Spinal cord (tissue), 10 donors: ENCODE measurements around the gene PLSCR4. TPM values are rescaled to one million over a fixed set of nuclear protein-coding genes. Genes with fewer than 3 reads are reported as not detected.

Source experiments
- DNase-seq, 6 donors: peaks; one replicate each; pipeline versions ENCODE4 v3.0.0 to v3.0.0-alpha.2; 2013 to 2015; ENCODE audit warnings: low spot score in 6 of 6, low read depth in 4 of 6
- H3K27ac ChIP-seq: one replicate; pipeline ENCODE4 v1.5.1; 2013; ENCODE audit warnings: low read depth, low read length, control low read depth
- H3K27me3 ChIP-seq: one replicate; pipeline ENCODE4 v1.6.1; 2013; ENCODE audit warnings: low read length; ENCODE audit not compliant: control insufficient read depth, insufficient read depth
- H3K36me3 ChIP-seq: one replicate; pipeline ENCODE4 v1.6.1; 2013; ENCODE audit warnings: low read length; ENCODE audit not compliant: control insufficient read depth, insufficient read depth
- H3K4me1 ChIP-seq: one replicate; pipeline ENCODE4 v1.6.1; 2013; ENCODE audit warnings: low read length; ENCODE audit not compliant: control insufficient read depth, insufficient read depth
- H3K4me3 ChIP-seq: one replicate; pipeline ENCODE4 v1.5.1; 2013; ENCODE audit warnings: low read depth, low read length, control low read depth
- H3K9me3 ChIP-seq: one replicate; pipeline ENCODE4 v1.6.1; 2013; ENCODE audit warnings: low read length; ENCODE audit not compliant: control insufficient read depth, insufficient read depth
- WGBS: methylation state at CpG from one replicate; pipeline ENCODE4 v1.1.5; 2013; ENCODE audit warnings: missing lambda C conversion rate; ENCODE audit not compliant: insufficient coverage; 5-methylcytosine and 5-hydroxymethylcytosine counted together
- polyA plus RNA-seq, 2 donors: library from polyadenylated mRNA; unstranded; fragments of 120-200 nt; gene quantifications; one replicate each; pipeline ENCODE4 v1.2.1, GENCODE V29; 2013; ENCODE audit not compliant: insufficient read length in 2 of 2
- total RNA-seq, 2 donors: library from RNA; depleted of rRNA in 1 of 2; stranded (reverse); fragments of 120-200 nt in 1 of 2; fragments of >200 nt in 1 of 2; gene quantifications; one replicate each; pipeline versions ENCODE4 v1.2.3 to v1.2.4, GENCODE V29; 2013 to 2014
- donor health status: healthy.

Gene PLSCR4
- total and polyA plus RNA-seq, 4 donors = 23.3 to 61.3 (median 40.4) TPM

DNA sequence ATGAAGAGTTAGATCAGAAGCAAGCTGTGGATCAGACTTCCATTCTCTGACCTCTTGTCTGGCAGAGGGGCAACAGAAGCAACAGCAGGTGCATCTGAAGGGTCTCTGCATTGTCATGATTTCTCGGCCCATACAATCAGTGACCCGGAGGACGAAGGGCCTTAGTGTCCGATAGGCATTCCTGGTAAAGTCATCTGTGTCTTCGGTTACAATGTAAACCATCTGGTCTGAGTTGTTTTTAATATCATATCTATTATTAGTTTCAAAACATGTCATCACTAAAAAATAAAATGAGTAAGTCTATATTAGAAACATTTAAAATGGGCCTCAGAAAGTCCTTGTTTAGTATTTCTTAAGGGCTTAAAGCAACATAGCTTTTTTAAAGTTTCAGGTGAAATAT is 51.1 kb downstream of the PLSCR4 start:
- DNase-seq = no peak
- H3K4me3 ChIP-seq = no peak overlapping the region
- H3K9me3 ChIP-seq = no peaks in the 10 kb centered on the region
- H3K36me3 ChIP-seq = no peaks in the 10 kb centered on the region
- no peaks in the 10 kb centered on the region for H3K27me3 ChIP-seq
- WGBS = 100% methylated on average over 3 of the region's 5 CpGs
- no peak overlapping the region for H3K27ac ChIP-seq
- H3K4me1 ChIP-seq = no peaks in the 10 kb centered on the region

DNA sequence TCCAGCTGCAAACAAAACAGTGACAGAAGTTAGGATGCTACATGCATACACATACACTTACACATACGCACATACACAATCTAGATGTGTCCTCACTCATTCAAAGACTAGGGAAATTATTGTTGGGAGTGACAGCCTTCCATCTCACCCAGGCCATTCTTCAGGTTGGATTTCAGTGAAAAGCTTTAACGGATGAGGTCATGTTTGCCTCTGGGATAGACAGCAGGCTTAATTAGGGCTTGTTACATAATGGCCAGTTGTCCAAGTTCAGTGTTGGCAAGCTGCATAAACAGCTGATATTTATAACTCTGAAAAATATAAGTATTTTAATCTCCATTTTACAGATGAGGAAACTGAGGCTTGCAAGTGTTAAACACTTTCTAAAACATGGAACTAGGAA is 54.1 kb downstream of the PLSCR4 start:
- H3K9me3 ChIP-seq = no peaks in the 10 kb centered on the region
- H3K27ac ChIP-seq = no peak overlapping the region
- DNase-seq = no peak
- no peaks in the 10 kb centered on the region for H3K27me3 ChIP-seq
- H3K4me1 ChIP-seq = no peaks in the 10 kb centered on the region
- H3K36me3 ChIP-seq = no peaks in the 10 kb centered on the region
- H3K4me3 ChIP-seq = no peak overlapping the region
- WGBS = no CpG with 5 or more reads among the region's 2 CpGs

DNA sequence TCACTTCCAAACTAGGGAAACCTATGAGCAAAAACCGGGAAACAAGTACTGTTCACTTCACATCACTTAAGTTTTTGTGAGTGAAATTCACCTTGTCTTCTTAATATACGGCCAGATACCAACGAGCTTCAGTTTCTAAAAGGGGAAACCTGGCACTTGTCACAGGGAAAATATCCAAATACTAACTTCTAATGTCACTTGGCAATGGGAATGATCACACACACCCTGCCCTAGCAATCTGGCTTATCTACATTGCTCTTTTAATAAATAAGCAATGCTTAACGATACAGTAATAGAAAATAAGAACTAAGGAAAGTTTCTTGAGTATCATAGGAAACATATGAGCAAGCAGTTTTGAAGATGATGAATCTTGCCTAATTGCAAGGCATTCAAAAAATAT is 55.3 kb downstream of the PLSCR4 start:
- no peak for DNase-seq
- H3K27me3 ChIP-seq = no peaks in the 10 kb centered on the region
- WGBS = 93% methylated on average over 2 of the region's 4 CpGs
- H3K4me3 ChIP-seq = no peak overlapping the region
- no peaks in the 10 kb centered on the region for H3K4me1 ChIP-seq
- H3K27ac ChIP-seq = no peak overlapping the region
- H3K9me3 ChIP-seq = no peaks in the 10 kb centered on the region
- H3K36me3 ChIP-seq = no peaks in the 10 kb centered on the region

DNA sequence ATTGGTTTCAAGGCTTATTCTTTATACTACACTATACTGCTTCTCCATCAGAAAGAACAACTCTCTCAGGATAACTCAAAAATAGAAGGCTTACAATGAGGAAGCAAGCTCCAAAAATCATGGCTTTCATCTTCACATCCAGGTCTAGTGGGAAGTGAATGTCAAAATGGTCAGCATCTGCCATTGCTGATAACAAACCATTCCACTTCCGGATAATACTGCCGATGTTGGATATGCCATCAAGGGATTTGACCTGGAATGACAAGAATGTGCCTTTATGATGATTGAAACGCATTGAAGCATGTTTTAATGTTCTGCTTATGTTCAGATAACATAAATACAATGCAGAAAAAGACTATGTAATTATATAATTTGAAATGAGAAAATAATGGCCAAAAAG is 55.9 kb downstream of the PLSCR4 start:
- no peaks in the 10 kb centered on the region for H3K36me3 ChIP-seq
- H3K27ac ChIP-seq = no peak overlapping the region
- no peaks in the 10 kb centered on the region for H3K4me1 ChIP-seq
- DNase-seq = no peak
- no peak overlapping the region for H3K4me3 ChIP-seq
- H3K9me3 ChIP-seq = no peaks in the 10 kb centered on the region
- no CpG with 5 or more reads among the region's 3 CpGs for WGBS
- no peaks in the 10 kb centered on the region for H3K27me3 ChIP-seq

DNA sequence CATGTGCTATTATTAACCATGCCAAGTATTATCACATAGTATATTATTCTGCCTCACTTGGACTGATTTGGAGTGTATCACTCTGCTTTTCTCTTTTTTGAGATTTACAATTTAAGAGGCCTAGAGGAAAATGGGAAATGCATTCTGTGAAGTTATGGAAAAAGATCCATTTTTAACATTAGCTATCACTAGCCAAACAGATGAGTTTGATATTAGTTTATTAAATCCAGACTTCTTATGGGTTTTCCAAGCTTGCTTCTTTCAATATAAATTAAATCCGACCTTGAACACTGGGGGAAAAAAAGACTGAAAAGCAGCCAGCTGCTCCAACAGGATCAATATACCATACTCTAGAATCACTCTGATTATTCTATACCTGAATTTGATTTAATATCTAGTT is 59.9 kb downstream of the PLSCR4 start:
- H3K27me3 ChIP-seq = no peaks in the 10 kb centered on the region
- no CpG with 5 or more reads among the region's 1 CpG for WGBS
- no peak for DNase-seq
- H3K36me3 ChIP-seq = no peaks in the 10 kb centered on the region
- no peaks in the 10 kb centered on the region for H3K9me3 ChIP-seq
- no peak overlapping the region for H3K4me3 ChIP-seq
- no peaks in the 10 kb centered on the region for H3K4me1 ChIP-seq
- no peak overlapping the region for H3K27ac ChIP-seq

DNA sequence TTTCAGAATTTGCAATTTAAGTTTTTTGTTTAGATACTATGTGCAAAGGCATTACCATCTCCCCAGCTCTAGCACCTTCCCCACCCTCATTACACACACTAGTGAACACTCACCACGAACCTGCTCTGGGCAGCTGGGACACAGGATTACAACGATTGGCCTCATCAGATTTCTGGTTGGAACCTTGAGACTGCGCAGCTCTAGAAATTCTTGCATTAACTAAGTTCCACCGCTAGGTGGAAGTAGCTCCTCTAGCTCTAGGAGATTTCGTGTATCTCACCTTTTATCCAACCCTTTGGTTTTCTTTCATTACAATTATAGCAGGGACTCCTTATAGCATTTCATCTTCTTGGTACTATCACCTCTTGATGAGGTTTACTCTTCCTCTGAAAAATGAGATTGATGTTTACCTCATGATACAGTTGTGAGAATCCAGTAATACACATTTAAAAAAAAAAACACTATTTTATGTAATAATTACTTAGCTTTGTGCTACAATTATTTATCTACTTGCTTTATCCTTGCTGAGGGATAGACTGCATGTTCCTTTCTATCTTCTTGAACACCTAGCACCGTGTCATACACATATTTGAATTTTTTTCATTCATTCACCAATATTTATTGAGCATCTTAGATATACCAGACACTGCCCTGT is 61.3 kb downstream of the PLSCR4 start:
- Histone ChIP-seq H3K27me3 (no peaks in the 10 kb centered on the region), H3K4me1 (no peaks in the 10 kb centered on the region), H3K36me3 (no peaks in the 10 kb centered on the region), H3K27ac (no peak overlapping the region), H3K9me3 (no peaks in the 10 kb centered on the region), H3K4me3 (no peak overlapping the region)
- WGBS = 9% methylated on average over 5 of the region's 6 CpGs
- peak in 3 of 6 donors; percentile 35 to 81 (median 73) for DNase-seq

DNA sequence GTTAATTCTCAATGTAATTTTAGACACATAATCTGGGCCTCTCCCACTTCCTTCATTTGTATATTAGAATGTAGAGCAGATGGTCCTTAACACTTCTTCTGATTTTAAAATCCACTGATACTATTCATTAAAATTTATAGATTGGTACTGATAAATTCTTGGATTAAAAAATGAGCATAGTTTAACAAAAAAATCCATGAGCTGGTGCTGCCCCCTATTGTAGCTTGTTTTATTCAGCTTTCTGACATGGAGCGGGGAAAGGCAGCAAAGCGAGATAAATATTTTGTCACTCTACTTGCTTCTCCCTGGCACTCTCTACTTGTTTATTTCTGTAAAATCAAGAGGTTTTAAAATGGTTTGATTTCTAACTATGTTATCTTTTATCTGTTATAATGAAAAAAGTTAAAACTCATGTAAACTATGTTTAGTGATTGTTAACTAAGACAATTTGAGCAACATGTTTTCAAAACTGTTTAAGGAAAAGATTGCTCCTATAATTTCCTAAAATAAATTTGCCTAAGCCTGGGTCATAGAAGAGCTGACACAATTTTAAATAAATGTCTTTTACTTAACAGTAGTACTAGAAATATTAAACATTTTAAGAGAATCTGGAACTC is 63.5 kb downstream of the PLSCR4 start:
- no CpG with 5 or more reads among the region's 2 CpGs for WGBS
- Histone ChIP-seq H3K27ac (no peak overlapping the region), H3K4me3 (no peak overlapping the region), H3K36me3 (no peaks in the 10 kb centered on the region), H3K4me1 (no peaks in the 10 kb centered on the region), H3K27me3 (no peaks in the 10 kb centered on the region), H3K9me3 (no peaks in the 10 kb centered on the region)
- DNase-seq = peak in 3 of 6 donors; percentile 53 to 86 (median 70)

DNA sequence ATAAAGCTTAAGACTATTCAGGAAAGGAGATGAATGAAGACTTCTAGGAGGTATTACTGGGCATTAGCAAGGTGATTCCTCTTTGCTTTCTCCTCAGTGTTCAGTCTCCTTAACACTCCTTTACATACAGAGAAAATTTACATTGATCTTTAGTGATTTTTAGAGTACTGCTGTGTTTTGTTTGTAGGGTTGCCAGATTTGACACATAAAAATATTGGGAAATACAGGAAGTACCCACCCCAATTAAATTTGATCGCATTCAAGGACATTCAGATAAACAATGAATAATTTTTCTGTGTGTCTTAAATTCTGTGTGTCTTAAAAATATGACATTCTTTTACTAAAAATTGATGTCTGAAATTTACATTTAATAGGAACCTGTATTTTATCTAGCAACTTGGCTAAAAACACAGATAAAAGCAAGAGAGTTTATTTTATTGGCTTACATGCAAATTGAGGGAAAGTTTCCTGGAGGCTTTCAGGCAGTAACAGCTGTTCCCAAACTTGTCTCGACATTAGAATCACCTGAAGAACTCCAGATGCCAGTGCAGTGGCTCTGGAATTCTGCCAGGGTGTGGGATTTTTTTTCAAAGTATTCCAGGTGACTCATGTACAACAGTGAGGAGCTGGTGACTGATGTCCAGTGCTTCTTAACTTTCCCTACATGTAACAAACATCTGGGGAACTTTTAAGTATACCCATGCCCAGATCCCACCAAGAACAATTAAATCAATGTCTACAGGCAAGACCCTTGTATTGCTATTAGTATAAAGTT is 66.5 kb downstream of the PLSCR4 start:
- no peak overlapping the region for H3K27ac ChIP-seq
- 83% methylated on average over 1 of the region's 2 CpGs for WGBS
- DNase-seq = peak in 1 of 6 donors; percentile 22
- H3K9me3 ChIP-seq = no peaks in the 10 kb centered on the region
- H3K36me3 ChIP-seq = no peaks in the 10 kb centered on the region
- H3K4me3 ChIP-seq = no peak overlapping the region
- no peaks in the 10 kb centered on the region for H3K27me3 ChIP-seq
- H3K4me1 ChIP-seq = no peaks in the 10 kb centered on the region

DNA sequence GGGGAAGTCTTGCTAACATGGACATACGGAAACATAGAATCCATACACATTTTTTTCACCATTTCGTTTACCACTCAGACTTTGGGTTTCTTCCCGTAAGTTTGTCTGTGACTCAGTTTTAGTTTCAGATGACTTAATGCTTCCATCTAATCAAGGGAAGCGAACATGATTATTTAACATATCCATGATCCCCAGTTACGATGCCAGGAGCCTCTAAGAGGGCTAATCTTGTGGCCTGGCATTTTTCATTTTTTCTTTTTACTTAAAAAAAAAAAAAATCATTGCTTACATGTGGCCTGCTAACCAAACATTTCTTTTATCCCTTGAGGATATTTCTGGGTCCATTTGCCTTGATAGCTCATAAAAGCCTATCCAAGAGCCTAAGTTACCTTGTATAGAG is 69.7 kb downstream of the PLSCR4 start:
- no peak for DNase-seq
- Histone ChIP-seq H3K4me1 (no peaks in the 10 kb centered on the region), H3K27me3 (no peaks in the 10 kb centered on the region), H3K9me3 (no peaks in the 10 kb centered on the region), H3K4me3 (no peak overlapping the region), H3K27ac (no peak overlapping the region), H3K36me3 (no peaks in the 10 kb centered on the region)
- 96% methylated on average over 5 of the region's 5 CpGs for WGBS
